Activated CD8-positive, alpha-beta T cell treated with anti-CD3 and anti-CD28 coated beads for 36 hours (primary cell): ENCODE data around the gene SCUBE2. TPM values are rescaled to one million over a fixed set of nuclear protein-coding genes. Genes with fewer than 3 reads are reported as not detected.
"Not testable (repeated sequence)": the region's sequence is repeated elsewhere in the genome, so short reads cannot be mapped to it uniquely, and the experiment has no call there.

Source experiments
- ATAC-seq: fragments of 200-7000 bp; cut with Tn5 transposase; one replicate; pipeline ENCODE4 v1.10.0; 2021; ENCODE audit warnings: mild to moderate bottlenecking, moderate library complexity
- CTCF ChIA-PET: fragments of 350-600 bp; sonication (Branson Sonifier 250); formaldehyde crosslinking; loops from one replicate; lab custom pipeline; 2021; ENCODE audit warnings: antibody characterized with exemption; lab: Charles Lee
- POLR2A ChIA-PET: fragments of 350-600 bp; sonication (Branson Sonifier 250); formaldehyde crosslinking; loops from one replicate; lab custom pipeline; 2021; ENCODE audit warnings: antibody characterized with exemption; lab: Charles Lee
- DNase-seq: peaks from one replicate; pipeline ENCODE4 v3.0.0-alpha.2; 2020
- H3K27ac Mint-ChIP-seq: one replicate; pipeline ENCODE4 v1.8.0; 2021; ENCODE audit warnings: mild to moderate bottlenecking, mixed read lengths
- H3K27me3 Mint-ChIP-seq: one replicate; pipeline ENCODE4 v1.8.0; 2021; ENCODE audit warnings: mixed read lengths
- H3K36me3 Mint-ChIP-seq: one replicate; pipeline ENCODE4 v1.8.0; 2021; ENCODE audit warnings: low read depth, mixed read lengths
- H3K4me1 Mint-ChIP-seq: one replicate; pipeline ENCODE4 v1.8.0; 2021; ENCODE audit warnings: low read depth, mixed read lengths
- H3K4me3 Mint-ChIP-seq: one replicate; pipeline ENCODE4 v1.8.0; 2021; ENCODE audit warnings: mild to moderate bottlenecking, moderate library complexity, mixed read lengths
- H3K9me3 Mint-ChIP-seq: one replicate; pipeline ENCODE4 v1.8.0; 2021; ENCODE audit warnings: mixed read lengths
- CTCF ChIP-seq: fragments of 200-600 bp; IDR thresholded peaks from one replicate; pipeline ENCODE4 v1.8.0; 2022; ENCODE audit warnings: antibody characterized with exemption, mild to moderate bottlenecking
- intact Hi-C: fragments of 100-400 bp; cut with micrococcal nuclease; formaldehyde crosslinking; loops from one replicate; pipeline ENCODE4 v1.10.0; 2022
- total RNA-seq, 2 experiments: library from RNA; stranded (reverse); gene quantifications; one replicate each; pipeline ENCODE4 v1.2.3, GENCODE V29; 2021

SCUBE2 gene
- total RNA-seq, 2 experiments from 2014 or later = not detected

DNA sequence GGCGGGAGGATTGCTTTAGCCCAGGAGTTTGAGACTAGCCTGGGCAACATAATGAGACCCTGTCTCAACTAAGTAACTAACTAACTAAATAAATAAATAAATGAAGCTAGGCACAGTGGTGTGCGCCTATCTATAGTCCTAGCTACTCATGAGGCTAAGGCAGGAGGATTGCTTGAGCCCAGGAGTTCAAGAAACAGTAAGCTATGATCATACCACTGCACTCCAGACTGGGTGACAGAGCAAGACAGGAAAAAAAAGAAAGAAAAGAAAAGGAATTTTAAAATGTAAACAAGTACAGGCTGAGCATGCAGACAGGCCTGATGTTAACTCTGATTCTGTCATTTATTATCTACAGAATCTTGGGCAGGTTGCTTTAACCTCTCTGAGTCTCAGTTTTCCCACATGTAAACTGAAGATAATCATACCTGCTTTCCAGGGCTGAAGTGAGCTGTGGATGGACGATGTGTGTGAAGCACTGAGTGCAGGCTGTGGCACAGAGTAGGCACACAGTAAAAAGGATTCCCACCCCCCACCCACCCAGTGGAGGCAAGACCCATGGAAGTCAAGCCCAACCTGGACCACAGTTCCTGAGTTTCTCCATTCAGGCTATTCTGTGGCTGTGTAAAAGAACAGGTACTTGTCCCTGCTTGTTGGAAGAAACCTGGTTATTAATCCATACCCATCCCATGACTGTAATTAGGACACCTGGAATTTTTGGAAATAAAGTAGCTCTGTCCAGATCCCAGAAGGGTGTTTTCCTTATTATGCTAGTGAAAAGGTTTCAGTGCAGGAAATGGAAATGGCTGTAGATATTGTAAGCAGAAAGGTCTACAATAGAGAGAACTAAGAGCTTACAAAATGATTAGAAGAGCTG is 18.7 kb upstream of the SCUBE2 start:
- DNase-seq (no peak), ATAC-seq (no peak)
- no peak overlapping the region for H3K4me3 Mint-ChIP-seq
- H3K27ac Mint-ChIP-seq = no peak overlapping the region
- ChIA-PET POLR2A (interaction anchor here (0.6 to 1.2 kb wide), 2 partner anchors 10 to 401 kb away, joined by 3 to 4 read pairs; no protein-coding TSS in a partner anchor), CTCF (interaction anchor here (1.2 to 1.9 kb wide), 6 partner anchors 27 to 490 kb away, joined by 3 to 9 read pairs (median 4); no protein-coding TSS in a partner anchor)
- peaks cover 10% of the 10 kb centered on the region for H3K9me3 Mint-ChIP-seq
- no peaks in the 10 kb centered on the region for H3K4me1 Mint-ChIP-seq
- peaks cover 5% of the 10 kb centered on the region for H3K36me3 Mint-ChIP-seq
- intact Hi-C loops = no loop called here
- TF ChIP-seq CTCF = no peak
- no peaks in the 10 kb centered on the region for H3K27me3 Mint-ChIP-seq

DNA sequence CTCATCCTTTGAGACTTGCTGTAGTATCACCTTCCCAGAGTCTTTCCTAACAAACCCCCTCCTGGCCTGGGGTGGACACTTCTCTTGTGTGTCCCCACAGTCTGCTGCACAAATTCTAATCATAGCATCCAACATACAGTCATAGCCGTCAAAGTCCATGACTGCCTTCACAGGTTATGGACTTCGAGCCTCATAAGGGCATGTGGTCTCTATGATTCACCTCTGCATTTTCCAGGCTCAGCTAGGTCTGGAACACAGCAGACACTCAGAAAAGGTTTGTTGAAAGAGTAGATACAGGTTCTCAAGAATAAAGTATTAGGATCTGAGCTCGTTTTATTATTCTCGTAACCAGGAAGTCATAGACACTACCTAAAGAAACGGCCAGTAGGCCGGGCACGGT is 13.2 kb upstream of the SCUBE2 start:
- Mint-ChIP-seq H3K9me3 (no peaks in the 10 kb centered on the region), H3K4me1 (no peaks in the 10 kb centered on the region), H3K4me3 (no peak overlapping the region), H3K27me3 (peaks cover 3% of the 10 kb centered on the region), H3K27ac (no peak overlapping the region), H3K36me3 (no peaks in the 10 kb centered on the region)
- intact Hi-C loops = no loop called here
- CTCF ChIA-PET = interaction anchor here (0.6 kb wide), 1 partner anchor 70 kb away, joined by 3 read pairs; no protein-coding TSS in a partner anchor
- DNase-seq (no peak), ATAC-seq (no peak)
- no peak for TF ChIP-seq CTCF
- POLR2A ChIA-PET = no interaction called here

DNA sequence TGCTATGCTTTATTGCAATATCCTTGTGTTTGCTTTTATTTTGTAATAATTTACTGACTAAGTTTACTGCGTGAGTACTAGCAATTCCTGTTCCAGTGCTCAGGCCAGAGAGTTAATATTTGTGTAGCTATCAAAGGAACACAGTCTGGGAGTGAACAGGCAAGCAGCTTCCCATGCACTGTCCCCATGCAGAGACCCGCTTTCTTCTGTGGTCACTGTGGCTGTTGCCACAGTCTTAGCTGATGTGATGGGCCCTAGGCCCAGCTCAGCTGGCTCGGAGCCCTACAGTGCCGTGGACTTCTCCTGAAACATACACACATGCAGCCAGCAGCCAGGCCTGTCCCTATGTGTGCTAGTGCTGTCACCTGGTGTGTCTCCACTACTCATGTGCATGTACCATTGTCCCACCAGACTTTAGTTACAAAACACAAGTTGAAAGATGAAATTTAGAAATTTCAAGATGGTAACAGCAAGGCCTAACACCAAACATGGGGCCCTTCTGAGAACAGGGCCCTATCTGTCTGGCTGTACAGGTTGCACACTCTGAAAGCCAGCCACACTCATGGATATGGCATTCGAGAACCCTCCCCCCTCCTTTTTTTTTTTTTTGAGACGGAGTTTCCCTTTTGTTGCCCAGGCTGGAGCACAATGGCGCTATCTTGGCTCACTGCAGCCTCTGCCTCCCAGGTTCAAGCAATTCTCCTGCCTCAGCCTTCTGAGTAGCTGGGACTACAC is 12.3 kb upstream of the SCUBE2 start:
- H3K27ac Mint-ChIP-seq = no peak overlapping the region
- no peak for DNase-seq
- no peak for ATAC-seq
- H3K4me3 Mint-ChIP-seq = no peak overlapping the region
- POLR2A ChIA-PET = no interaction called here
- TF ChIP-seq CTCF = no peak
- intact Hi-C loops = no loop called here
- peaks cover 3% of the 10 kb centered on the region for H3K27me3 Mint-ChIP-seq
- no peaks in the 10 kb centered on the region for H3K9me3 Mint-ChIP-seq
- CTCF ChIA-PET = interaction anchor here (1.3 kb wide), 1 partner anchor 34 kb away, joined by 3 read pairs; no protein-coding TSS in a partner anchor
- H3K36me3 Mint-ChIP-seq = no peaks in the 10 kb centered on the region
- H3K4me1 Mint-ChIP-seq = no peaks in the 10 kb centered on the region

GRCh38 chr11:9099617-9100016 is 8.2 kb upstream of the SCUBE2 start:
- ChIA-PET CTCF (no interaction called here), POLR2A (no interaction called here)
- Mint-ChIP-seq H3K27ac (no peak overlapping the region), H3K36me3 (no peaks in the 10 kb centered on the region), H3K27me3 (peaks cover 3% of the 10 kb centered on the region), H3K4me1 (no peaks in the 10 kb centered on the region), H3K9me3 (no peaks in the 10 kb centered on the region), H3K4me3 (no peak overlapping the region)
- no peak for TF ChIP-seq CTCF
- ATAC-seq (no peak), DNase-seq (no peak)
- intact Hi-C loops = no loop called here

DNA sequence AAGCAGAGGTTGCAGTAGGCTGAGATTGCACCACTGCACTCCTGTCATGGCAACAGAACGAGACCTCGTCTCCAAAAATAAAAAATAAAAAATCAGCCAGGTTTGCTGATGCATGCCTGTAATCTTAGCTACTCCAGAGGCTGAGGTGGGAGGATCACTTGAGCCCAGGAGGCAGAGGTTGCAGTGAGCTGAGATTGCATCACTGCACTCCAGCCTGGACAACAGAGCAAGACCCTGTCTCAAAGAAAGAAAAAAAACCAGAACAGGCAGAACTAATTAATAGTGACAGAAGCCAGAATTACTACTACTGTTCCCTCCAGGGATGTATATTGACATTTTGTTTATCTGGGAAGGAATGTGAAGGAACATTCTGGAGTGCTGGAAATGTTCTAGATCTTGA is 7.1 kb upstream of the SCUBE2 start:
- CTCF ChIA-PET = interaction anchor here (1.3 kb wide), 1 partner anchor 83 kb away, joined by 4 read pairs; no protein-coding TSS in a partner anchor
- H3K9me3 Mint-ChIP-seq, intact Hi-C loops, H3K4me1 Mint-ChIP-seq, ATAC-seq, H3K4me3 Mint-ChIP-seq, H3K36me3 Mint-ChIP-seq, H3K27me3 Mint-ChIP-seq, DNase-seq, H3K27ac Mint-ChIP-seq, POLR2A ChIA-PET: not testable (repeated sequence)

DNA sequence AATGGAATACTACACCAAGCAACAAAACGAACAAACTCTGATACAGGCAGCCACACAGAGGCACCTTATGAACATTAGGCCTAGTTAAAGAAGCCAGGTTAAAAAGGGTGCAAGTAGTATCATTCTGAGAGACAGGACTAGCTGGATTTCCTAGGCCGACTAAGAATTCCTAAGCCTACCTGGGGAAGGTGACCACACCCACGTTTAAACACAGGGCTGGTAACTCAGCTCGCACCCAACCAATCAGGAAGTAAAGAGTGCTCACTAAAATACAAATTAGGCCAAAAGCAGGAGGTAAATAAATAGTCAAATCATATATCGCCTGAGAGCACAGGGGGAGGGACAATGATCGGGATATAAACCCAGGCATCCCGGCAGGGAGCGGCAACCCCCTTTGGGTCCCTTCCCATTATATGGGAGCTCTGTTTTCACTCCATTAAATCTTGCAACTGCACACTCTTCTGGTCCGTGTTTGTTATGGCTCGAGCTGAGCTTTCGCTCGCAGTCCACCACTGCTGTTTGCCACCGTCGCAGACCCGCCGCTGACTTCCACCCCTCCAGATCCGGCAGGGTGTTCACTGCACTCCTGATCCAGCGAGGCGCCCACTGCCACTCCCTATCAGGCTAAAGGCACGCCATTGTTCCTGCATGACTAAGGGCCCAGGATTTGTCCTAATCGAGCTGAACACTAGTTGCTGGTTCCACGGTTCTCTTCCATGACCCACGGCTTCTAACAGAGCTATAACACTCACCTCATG is 6.0 kb upstream of the SCUBE2 start:
- DNase-seq, H3K36me3 Mint-ChIP-seq, intact Hi-C loops, H3K27ac Mint-ChIP-seq, ATAC-seq, H3K9me3 Mint-ChIP-seq, POLR2A ChIA-PET, H3K4me1 Mint-ChIP-seq, H3K4me3 Mint-ChIP-seq: not testable (repeated sequence)
- H3K27me3 Mint-ChIP-seq = peaks cover 16% of the 10 kb centered on the region
- CTCF ChIA-PET = interaction anchor here (1.3 kb wide), 1 partner anchor 82 kb away, joined by 4 read pairs; no protein-coding TSS in a partner anchor
